Gastroesophageal sphincter (tissue), 4 donors: ENCODE data around the gene NR2F6. TPM values are rescaled to one million over a fixed set of nuclear protein-coding genes. Genes with fewer than 3 reads are reported as not detected.

Experiments used
- ATAC-seq: fragments of 150-250 bp; one replicate; pipeline ENCODE4 v1.9.1; 2016; ENCODE audit warnings: mild to moderate bottlenecking, moderate library complexity
- H3K27ac ChIP-seq, 4 donors: fragments of 200-600 bp; sonication (generic) in 3 of 4; 1 replicate in 3 of 4; 2 replicates in 1 of 4; pipeline ENCODE4 v1.5.1; 2016 to 2019
- H3K27me3 ChIP-seq: fragments of 200-600 bp; sonication (generic); one replicate; pipeline ENCODE4 v1.5.1; 2019
- H3K36me3 ChIP-seq, 2 donors: fragments of 200-600 bp; sonication (generic); one replicate each; pipeline ENCODE4 v1.5.1; 2019; ENCODE audit warnings: control low read depth in 1 of 2
- H3K4me1 ChIP-seq, 3 donors: fragments of 200-600 bp; sonication (generic); 1 replicate in 2 of 3; 2 replicates in 1 of 3; pipeline ENCODE4 v1.5.1; 2016 to 2019; ENCODE audit warnings: control low read depth in 2 of 3
- H3K4me3 ChIP-seq, 2 donors: fragments of 200-600 bp; sonication (generic); one replicate each; pipeline ENCODE4 v1.5.1; 2019; ENCODE audit warnings: mild to moderate bottlenecking in 1 of 2, moderate library complexity in 1 of 2
- H3K9me3 ChIP-seq, 3 donors: fragments of 200-600 bp; sonication (generic); one replicate each; pipeline ENCODE4 v1.5.1; 2017 to 2019; ENCODE audit warnings: control low read depth in 2 of 3
- CTCF ChIP-seq, 4 experiments: fragments of 200-600 bp in 2 of 4; fragments of 450-650 bp in 2 of 4; sonication (generic) in 1 of 4; IDR thresholded peaks; one replicate each; pipeline ENCODE4 v1.5.1; 2017 to 2019; ENCODE audit warnings: antibody characterized with exemption in 4 of 4, mild to moderate bottlenecking in 2 of 4, moderate library complexity in 2 of 4
- EP300 ChIP-seq: sonication (generic); formaldehyde crosslinking; IDR thresholded peaks from one replicate; pipeline ENCODE4 v1.6.1; 2017; ENCODE audit warnings: antibody characterized with exemption, mild to moderate bottlenecking
- POLR2A ChIP-seq, 2 donors: fragments of 450-650 bp; IDR thresholded peaks; one replicate each; pipeline ENCODE4 v1.6.1; 2017; ENCODE audit warnings: antibody characterized with exemption in 2 of 2, mild to moderate bottlenecking in 2 of 2, moderate library complexity in 1 of 2
- POLR2AphosphoS5 ChIP-seq: sonication (generic); formaldehyde crosslinking; IDR thresholded peaks from one replicate; pipeline ENCODE4 v1.6.1; 2017; ENCODE audit warnings: antibody characterized with exemption
- WGBS, 2 donors: methylation state at CpG; one replicate each; pipeline ENCODE4 v1.1.5; 2018; ENCODE audit warnings: low coverage in 1 of 2; 5-methylcytosine and 5-hydroxymethylcytosine counted together
- total RNA-seq, 4 donors: library from RNA; depleted of rRNA; stranded (reverse); fragments of >200 nt; gene quantifications; one replicate each; pipeline ENCODE4 v1.1.0, GENCODE V29; 2016

The NR2F6 gene
- total RNA-seq, 4 donors from 2014 or later = 33.9 to 71.9 (median 60.2) TPM

GRCh38 chr19:17249887-17250548 is 4.3 kb upstream of the NR2F6 start:
- H3K36me3 ChIP-seq = no peaks in the 10 kb centered on the region
- no peaks in the 10 kb centered on the region for H3K9me3 ChIP-seq
- ATAC-seq = no peak
- H3K4me3 ChIP-seq = no peak overlapping the region
- peaks cover 0 to 25% (median 6%) of the 10 kb centered on the region in 3 donors for H3K4me1 ChIP-seq
- no peak overlapping the region for H3K27ac ChIP-seq
- no peak for TF ChIP-seq POLR2AphosphoS5
- WGBS, 2 donors = 100% methylated on average over 3 of the region's 15 CpGs; no CpG with 5 or more reads in 1 of the 2 donors
- no peaks in the 10 kb centered on the region for H3K27me3 ChIP-seq

GRCh38 chr19:17248011-17248776 is 2.5 kb upstream of the NR2F6 start:
- TF ChIP-seq CTCF (IDR thresholded peaks at IDR 0.05) (no peak), POLR2AphosphoS5 (no peak), POLR2A (IDR thresholded peaks at IDR 0.05) (no peak), EP300 (no peak)
- ATAC-seq = no peak
- WGBS, 2 donors = no CpG with 5 or more reads among the region's 21 CpGs
- Histone ChIP-seq H3K36me3 (no peaks in the 10 kb centered on the region), H3K27me3 (no peaks in the 10 kb centered on the region), H3K9me3 (no peaks in the 10 kb centered on the region), H3K4me1 (peaks cover 0 to 40% (median 10%) of the 10 kb centered on the region in 3 donors), H3K4me3 (no peak overlapping the region), H3K27ac (no peak overlapping the region)

GRCh38 chr19:17246681-17247425 is 1.1 kb upstream of the NR2F6 start:
- WGBS, 2 donors = 4 to 30% methylated on average over 6 to 15 of the region's 21 CpGs
- TF ChIP-seq POLR2AphosphoS5 (no peak), EP300 (no peak), POLR2A (IDR thresholded peaks at IDR 0.05) (no peak), CTCF (IDR thresholded peaks at IDR 0.05) (no peak)
- peak; percentile 3 for ATAC-seq
- H3K36me3 ChIP-seq = no peaks in the 10 kb centered on the region
- H3K27me3 ChIP-seq = no peaks in the 10 kb centered on the region
- no peaks in the 10 kb centered on the region for H3K9me3 ChIP-seq
- H3K27ac ChIP-seq = peak overlapping the region; percentile 47 to 94 (median 86)
- H3K4me3 ChIP-seq = peak overlapping the region; percentile 52 to 92
- peaks cover 0 to 53% (median 23%) of the 10 kb centered on the region in 3 donors for H3K4me1 ChIP-seq

- 0% methylated on average over 10 of the region's 100 CpGs; no CpG with 5 or more reads in 1 of the 2 donors for WGBS, 2 donors
- peak overlapping the region; percentile 92 to 93 for H3K4me3 ChIP-seq
- peaks cover 0 to 62% (median 31%) of the 10 kb centered on the region in 3 donors for H3K4me1 ChIP-seq
- peak; percentile 9 for ATAC-seq
- H3K27me3 ChIP-seq = no peaks in the 10 kb centered on the region
- peaks cover 0 to 10% of the 10 kb centered on the region in 2 donors for H3K36me3 ChIP-seq
- no peaks in the 10 kb centered on the region for H3K9me3 ChIP-seq
- TF ChIP-seq POLR2A (IDR thresholded peaks at IDR 0.05) = no peak
- TF ChIP-seq CTCF (IDR thresholded peaks at IDR 0.05) = no peak
- TF ChIP-seq POLR2AphosphoS5 = no peak
- no peak for TF ChIP-seq EP300
- H3K27ac ChIP-seq = peak overlapping the region; percentile 74 to 94 (median 86)
These were observed 843 bp downstream of the NR2F6 start for GRCh38 chr19:17244618-17245534.
